ENCODE results near the gene UMOD.
"Not testable (repeated sequence)": the region's sequence is repeated elsewhere in the genome, so short reads cannot be mapped to it uniquely, and the experiment has no call there.

The UMOD gene

GRCh38 chr16:20320178-20320577, 32.3 kb downstream of the UMOD start:
- DNase-seq = no peak

- DNase-seq = no peak
Observed at GRCh38 chr16:20319406-20319805, 33.1 kb downstream of the UMOD start.

GRCh38 chr16:20318437-20318836, 34.1 kb downstream of the UMOD start:
- DNase-seq = no peak

GRCh38 chr16:20318006-20318405, 34.5 kb downstream of the UMOD start:
- no peak for DNase-seq

- no peak for DNase-seq
Observed at GRCh38 chr16:20317117-20317516, 35.4 kb downstream of the UMOD start.

GRCh38 chr16:20316715-20317114, 35.8 kb downstream of the UMOD start:
- DNase-seq = no peak

GRCh38 chr16:20315764-20316163, 36.8 kb downstream of the UMOD start:
- no peak for DNase-seq

- DNase-seq = no peak
Observed at GRCh38 chr16:20314575-20314974, 37.9 kb downstream of the UMOD start.

GRCh38 chr16:20313741-20314140, 38.8 kb downstream of the UMOD start:
- DNase-seq = no peak

- DNase-seq = not testable (repeated sequence)
Observed at GRCh38 chr16:20312536-20313095, 39.9 kb downstream of the UMOD start.

GRCh38 chr16:20311548-20311947, 41.0 kb downstream of the UMOD start:
- DNase-seq = no peak

GRCh38 chr16:20310421-20311395, 41.8 kb downstream of the UMOD start:
- no peak for DNase-seq

GRCh38 chr16:20309786-20310185, 42.7 kb downstream of the UMOD start:
- no peak for DNase-seq

GRCh38 chr16:20308801-20309590, 43.5 kb downstream of the UMOD start:
- DNase-seq = no peak

- DNase-seq = no peak
Observed at GRCh38 chr16:20308266-20308665, 44.2 kb downstream of the UMOD start.

GRCh38 chr16:20307791-20308190, 44.7 kb downstream of the UMOD start:
- DNase-seq = no peak

- no peak for DNase-seq
Observed at GRCh38 chr16:20307240-20307671, 45.3 kb downstream of the UMOD start.

GRCh38 chr16:20306401-20306800, 46.1 kb downstream of the UMOD start:
- DNase-seq = no peak

GRCh38 chr16:20303012-20303411, 49.5 kb downstream of the UMOD start:
- DNase-seq = no peak

GRCh38 chr16:20302389-20302788, 50.1 kb downstream of the UMOD start:
- DNase-seq = no peak

- no peak for DNase-seq
Observed at GRCh38 chr16:20301840-20302239, 50.7 kb downstream of the UMOD start.

- DNase-seq = peak; percentile 25
Observed at GRCh38 chr16:20300312-20301097, 52.0 kb downstream of the UMOD start.

GRCh38 chr16:20298452-20298851, 54.1 kb downstream of the UMOD start:
- DNase-seq = no peak
